Common myeloid progenitor, CD34-positive (primary cell): ENCODE measurements around the gene TNFRSF21.

ENCODE experiments used
- CTCF ChIA-PET: fragments of 350-600 bp; sonication (Branson Sonifier 250); formaldehyde crosslinking; loops from one replicate; lab custom pipeline; 2021; ENCODE audit warnings: antibody characterized with exemption; lab: Charles Lee
- POLR2A ChIA-PET: fragments of 350-600 bp; sonication (Branson Sonifier 250); formaldehyde crosslinking; loops from one replicate; lab custom pipeline; 2021; ENCODE audit warnings: antibody characterized with exemption; lab: Charles Lee
- DNase-seq, 3 donors: peaks; one replicate each; pipeline versions ENCODE4 v3.0.0 to v3.0.0-alpha.2; 2013
- H3K27ac ChIP-seq, 2 experiments: 1 replicate in 1 of 2; 2 replicates in 1 of 2; pipeline ENCODE4 v1.7.0; 2013; ENCODE audit warnings: inconsistent platforms in 2 of 2, low read length in 2 of 2, mild to moderate bottlenecking in 2 of 2, low read depth in 1 of 2, moderate library complexity in 1 of 2; ENCODE audit not compliant: severe bottlenecking in 2 of 2, insufficient read depth in 1 of 2, poor library complexity in 1 of 2
- H3K27me3 ChIP-seq, 5 experiments: replicated peaks in 2 of 5; 1 replicate in 3 of 5; 2 replicates in 2 of 5; pipeline versions ENCODE4 v1.6.1 to v1.7.0; 2013; ENCODE audit warnings: low read length in 4 of 5, mild to moderate bottlenecking in 2 of 5, moderate library complexity in 2 of 5, inconsistent platforms in 1 of 5; ENCODE audit not compliant: insufficient read depth in 5 of 5, control insufficient read depth in 4 of 5
- H3K36me3 ChIP-seq, 4 experiments: 1 replicate in 2 of 4; 2 replicates in 2 of 4; pipeline versions ENCODE4 v1.6.1 to v1.7.0; 2013; ENCODE audit warnings: low read length in 3 of 4, control low read depth in 1 of 4, mild to moderate bottlenecking in 1 of 4; ENCODE audit not compliant: control insufficient read depth in 4 of 4, insufficient read depth in 4 of 4
- H3K4me1 ChIP-seq, 4 experiments: 1 replicate in 3 of 4; 2 replicates in 1 of 4; pipeline versions ENCODE4 v1.6.1 to v1.7.1; 2013; ENCODE audit warnings: low read length in 3 of 4, mild to moderate bottlenecking in 3 of 4, control low read depth in 1 of 4, inconsistent platforms in 1 of 4, moderate library complexity in 1 of 4; ENCODE audit not compliant: control insufficient read depth in 4 of 4, insufficient read depth in 4 of 4; ENCODE audit errors: control extremely low read depth in 1 of 4
- H3K4me3 ChIP-seq, 7 experiments: 1 replicate in 4 of 7; 2 replicates in 3 of 7; pipeline versions ENCODE4 v1.5.1 to v1.7.0; 2013; ENCODE audit warnings: mild to moderate bottlenecking in 7 of 7, low read length in 6 of 7, moderate library complexity in 6 of 7, inconsistent platforms in 2 of 7, low read depth in 2 of 7, control low read depth in 1 of 7; ENCODE audit not compliant: insufficient read depth in 4 of 7, control insufficient read depth in 1 of 7; ENCODE audit errors: extremely low read depth in 1 of 7
- H3K9me3 ChIP-seq, 5 experiments: 1 replicate in 4 of 5; 2 replicates in 1 of 5; pipeline versions ENCODE4 v1.6.1 to v1.7.1; 2013; ENCODE audit warnings: low read length in 4 of 5, mild to moderate bottlenecking in 2 of 5, inconsistent platforms in 1 of 5, low read depth in 1 of 5, moderate library complexity in 1 of 5; ENCODE audit not compliant: control insufficient read depth in 4 of 5, insufficient read depth in 2 of 5; ENCODE audit errors: control extremely low read depth in 1 of 5
- WGBS: methylation state at CpG from one replicate; pipeline ENCODE4 v1.1.5; 2013; ENCODE audit not compliant: insufficient coverage; 5-methylcytosine and 5-hydroxymethylcytosine counted together

Gene TNFRSF21

GRCh38 chr6:47303861-47304260 is 5.8 kb downstream of the TNFRSF21 start:
- Histone ChIP-seq H3K36me3 (peaks cover 0 to 2% (median 0%) of the 10 kb centered on the region in 4 experiments), H3K27me3 (no peaks in the 10 kb centered on the region), H3K4me3 (no peak overlapping the region), H3K27ac (no peak overlapping the region), H3K4me1 (peaks cover 9 to 12% (median 10%) of the 10 kb centered on the region in 4 experiments), H3K9me3 (peaks cover 0 to 3% (median 0%) of the 10 kb centered on the region in 5 experiments)
- no peak for DNase-seq
- ChIA-PET CTCF (interaction anchor here (1.0 to 1.6 kb wide), 3 partner anchors 203 to 238 kb away, joined by 3 to 7 read pairs (median 3); no protein-coding TSS in a partner anchor), POLR2A (no interaction called here)
- no CpG with 5 or more reads among the region's 1 CpG for WGBS

- Histone ChIP-seq H3K27ac (no peak overlapping the region), H3K9me3 (peaks cover 0 to 3% (median 0%) of the 10 kb centered on the region in 5 experiments), H3K27me3 (no peaks in the 10 kb centered on the region), H3K36me3 (peaks cover 0 to 2% (median 0%) of the 10 kb centered on the region in 4 experiments), H3K4me3 (no peak overlapping the region), H3K4me1 (peaks cover 4 to 9% (median 6%) of the 10 kb centered on the region in 4 experiments)
- POLR2A ChIA-PET = no interaction called here
- 100% methylated on average over 1 of the region's 1 CpG for WGBS
- DNase-seq = no peak
- CTCF ChIA-PET = interaction anchor here (1.4 to 1.6 kb wide), 2 partner anchors 206 to 238 kb away, joined by 3 to 7 read pairs; no protein-coding TSS in a partner anchor
Measured at GRCh38 chr6:47303342-47303741, 6.4 kb downstream of the TNFRSF21 start.

GRCh38 chr6:47302043-47302442 is 7.7 kb downstream of the TNFRSF21 start:
- Histone ChIP-seq H3K4me3 (no peak overlapping the region), H3K27ac (no peak overlapping the region), H3K27me3 (no peaks in the 10 kb centered on the region), H3K9me3 (peaks cover 0 to 3% (median 0%) of the 10 kb centered on the region in 5 experiments), H3K4me1 (peaks cover 0 to 2% (median 0%) of the 10 kb centered on the region in 4 experiments), H3K36me3 (peaks cover 0 to 2% (median 0%) of the 10 kb centered on the region in 4 experiments)
- ChIA-PET POLR2A (no interaction called here), CTCF (interaction anchor here (0.8 to 1.9 kb wide), 3 partner anchors 26 to 205 kb away, joined by 3 to 6 read pairs (median 5); no protein-coding TSS in a partner anchor)
- peak in 1 of 3 donors; percentile 24 for DNase-seq
- 96% methylated on average over 3 of the region's 6 CpGs for WGBS

- POLR2A ChIA-PET = no interaction called here
- Histone ChIP-seq H3K36me3 (peaks cover 0 to 2% (median 0%) of the 10 kb centered on the region in 4 experiments), H3K27ac (no peak overlapping the region), H3K4me3 (no peak overlapping the region), H3K27me3 (no peaks in the 10 kb centered on the region), H3K9me3 (peaks cover 0 to 3% (median 0%) of the 10 kb centered on the region in 5 experiments), H3K4me1 (peaks cover 0 to 2% (median 0%) of the 10 kb centered on the region in 4 experiments)
- DNase-seq = no peak
- 100% methylated on average over 2 of the region's 4 CpGs for WGBS
- CTCF ChIA-PET = interaction anchor here (0.8 to 1.9 kb wide), 5 partner anchors 10 to 204 kb away, joined by 3 to 6 read pairs (median 3); no protein-coding TSS in a partner anchor
Measured at GRCh38 chr6:47301441-47301840, 8.3 kb downstream of the TNFRSF21 start.

DNA sequence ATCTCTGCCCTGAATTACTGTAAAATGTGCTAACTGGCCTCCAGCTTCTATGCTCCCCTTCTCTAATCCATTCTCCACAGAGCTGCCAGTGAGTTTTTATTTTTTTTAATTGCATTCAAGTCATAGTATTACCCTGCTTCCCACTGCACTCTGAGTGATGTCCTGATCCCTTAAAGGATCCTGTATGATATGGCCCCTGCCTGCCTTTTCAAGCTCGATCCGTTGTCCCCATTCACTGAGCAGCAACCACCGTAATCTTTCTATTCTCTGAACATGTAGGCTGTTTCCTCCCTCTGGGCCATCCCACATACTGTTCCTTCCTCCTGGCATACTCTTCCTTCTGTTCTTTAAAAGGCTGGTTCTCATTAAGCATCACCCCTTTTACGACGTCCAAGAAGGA is 9.3 kb downstream of the TNFRSF21 start:
- DNase-seq = no peak

GRCh38 chr6:47299965-47300364 is 9.7 kb downstream of the TNFRSF21 start:
- DNase-seq = no peak
- no peaks in the 10 kb centered on the region for H3K27me3 ChIP-seq
- peaks cover 0 to 2% (median 0%) of the 10 kb centered on the region in 4 experiments for H3K36me3 ChIP-seq
- H3K9me3 ChIP-seq = peaks cover 0 to 3% (median 0%) of the 10 kb centered on the region in 5 experiments
- H3K4me1 ChIP-seq = peaks cover 0 to 2% (median 0%) of the 10 kb centered on the region in 4 experiments
- WGBS = 100% methylated on average over 4 of the region's 4 CpGs
- CTCF ChIA-PET = no interaction called here
- no peak overlapping the region for H3K4me3 ChIP-seq
- POLR2A ChIA-PET = no interaction called here
- no peak overlapping the region for H3K27ac ChIP-seq

More for the DNA sequence above, 9.3 kb downstream of the TNFRSF21 start:
- peaks cover 0 to 2% (median 0%) of the 10 kb centered on the region in 4 experiments for H3K36me3 ChIP-seq
- ChIA-PET CTCF (interaction anchor here (1.2 to 1.9 kb wide), 3 partner anchors 11 to 199 kb away, joined by 3 to 5 read pairs (median 3); no protein-coding TSS in a partner anchor), POLR2A (no interaction called here)
- no peak overlapping the region for H3K27ac ChIP-seq
- WGBS = 100% methylated on average over 3 of the region's 5 CpGs
- no peaks in the 10 kb centered on the region for H3K27me3 ChIP-seq
- peaks cover 0 to 2% (median 0%) of the 10 kb centered on the region in 4 experiments for H3K4me1 ChIP-seq
- no peak overlapping the region for H3K4me3 ChIP-seq
- H3K9me3 ChIP-seq = peaks cover 0 to 3% (median 0%) of the 10 kb centered on the region in 5 experiments

DNA sequence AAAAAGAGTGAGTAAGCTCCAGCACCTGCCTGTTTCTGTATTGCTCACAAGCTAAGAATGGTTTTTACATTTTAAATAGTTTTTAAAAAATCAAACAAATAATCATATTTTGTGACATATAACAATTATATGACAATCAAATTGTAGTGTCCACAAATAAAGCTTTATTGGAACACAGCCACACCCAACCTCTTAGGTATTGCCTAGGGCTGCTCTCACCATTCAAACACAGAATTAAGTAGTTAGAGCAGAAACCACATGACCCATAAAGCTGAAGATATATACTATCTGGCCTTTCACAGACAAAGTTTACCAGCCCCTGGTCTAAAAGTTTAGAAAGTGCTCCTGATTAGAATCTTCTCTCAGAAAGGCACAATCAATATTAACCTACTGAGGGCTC is 11.2 kb downstream of the TNFRSF21 start:
- ChIA-PET CTCF (no interaction called here), POLR2A (no interaction called here)
- H3K27ac ChIP-seq = no peak overlapping the region
- peaks cover 0 to 3% (median 0%) of the 10 kb centered on the region in 5 experiments for H3K9me3 ChIP-seq
- H3K4me3 ChIP-seq = no peak overlapping the region
- no peaks in the 10 kb centered on the region for H3K27me3 ChIP-seq
- H3K4me1 ChIP-seq = peaks cover 0 to 2% (median 0%) of the 10 kb centered on the region in 4 experiments
- DNase-seq = no peak
- H3K36me3 ChIP-seq = peaks cover 0 to 2% (median 0%) of the 10 kb centered on the region in 4 experiments
